ENCODE results near the gene OR52E2.

The OR52E2 gene

GRCh38 chr11:5059391-5059790 lies at the start of gene OR52E2:
Gene OR52E2, minus strand, starts transcription at chr11:5059627. Its CDS starts 0 bp downstream, at chr11:5059627.
- CTCF ChIA-PET, result no interaction called here
- POLR2A ChIA-PET, result no interaction called here
- DNase-seq (ENCODE audit: extremely low spot score), result no peak
- TF ChIP-seq LEF1 (IDR thresholded peaks at IDR 0.05; ENCODE audit: borderline replicate concordance), result no peak
- no peak for TF ChIP-seq PKNOX1 (IDR thresholded peaks at IDR 0.05)
- no peak for TF ChIP-seq FOXA1 (IDR thresholded peaks at IDR 0.05)
- TF ChIP-seq BHLHE40 (IDR thresholded peaks at IDR 0.05; ENCODE audit: borderline replicate concordance), result no peak
- no peak for TF ChIP-seq SUZ12 (IDR thresholded peaks at IDR 0.05)
- TF ChIP-seq FOXM1 (IDR thresholded peaks at IDR 0.05; ENCODE audit: borderline replicate concordance), result no peak
- TF ChIP-seq TARDBP (IDR thresholded peaks at IDR 0.05), result no peak

GRCh38 chr11:5107285-5107684 lies 47.9 kb upstream of the OR52E2 start:
- TF ChIP-seq ZNF384 (IDR thresholded peaks at IDR 0.05) (no peak), FOXA1 (IDR thresholded peaks at IDR 0.05) (no peak), FOXM1 (IDR thresholded peaks at IDR 0.05; ENCODE audit: borderline replicate concordance) (no peak), PKNOX1 (IDR thresholded peaks at IDR 0.05) (no peak), HDGF (IDR thresholded peaks at IDR 0.05; ENCODE audit: borderline replicate concordance) (no peak), FOXK2 (IDR thresholded peaks at IDR 0.05) (no peak), SUZ12 (IDR thresholded peaks at IDR 0.05) (no peak), SP1 (IDR thresholded peaks at IDR 0.05) (no peak), L3MBTL2 (conservative IDR thresholded peaks at IDR 0.05) (no peak), BHLHE40 (IDR thresholded peaks at IDR 0.05; ENCODE audit: borderline replicate concordance) (no peak), NFRKB (IDR thresholded peaks at IDR 0.05) (no peak), TARDBP (IDR thresholded peaks at IDR 0.05) (no peak), CTBP1 (IDR thresholded peaks at IDR 0.05; ENCODE audit: borderline replicate concordance) (no peak), ARNT (IDR thresholded peaks at IDR 0.05) (no peak), ELF4 (IDR thresholded peaks at IDR 0.05) (no peak), LEF1 (IDR thresholded peaks at IDR 0.05; ENCODE audit: borderline replicate concordance) (no peak)
- POLR2A ChIA-PET, result no interaction called here
- CTCF ChIA-PET, result no interaction called here
- no peak for DNase-seq (ENCODE audit: extremely low spot score)

- no peak for DNase-seq (ENCODE audit: extremely low spot score)
- ChIA-PET POLR2A (no interaction called here), CTCF (no interaction called here)
- TF ChIP-seq TARDBP (IDR thresholded peaks at IDR 0.05) (no peak), SP1 (IDR thresholded peaks at IDR 0.05) (no peak), BHLHE40 (IDR thresholded peaks at IDR 0.05; ENCODE audit: borderline replicate concordance) (no peak), FOXA1 (IDR thresholded peaks at IDR 0.05) (no peak), LEF1 (IDR thresholded peaks at IDR 0.05; ENCODE audit: borderline replicate concordance) (no peak), ARNT (IDR thresholded peaks at IDR 0.05) (no peak), SUZ12 (IDR thresholded peaks at IDR 0.05) (no peak), FOXK2 (IDR thresholded peaks at IDR 0.05) (no peak), ELF4 (IDR thresholded peaks at IDR 0.05) (no peak), HDGF (IDR thresholded peaks at IDR 0.05; ENCODE audit: borderline replicate concordance) (no peak), NFRKB (IDR thresholded peaks at IDR 0.05) (no peak), FOXM1 (IDR thresholded peaks at IDR 0.05; ENCODE audit: borderline replicate concordance) (no peak), L3MBTL2 (conservative IDR thresholded peaks at IDR 0.05) (no peak), CTBP1 (IDR thresholded peaks at IDR 0.05; ENCODE audit: borderline replicate concordance) (no peak), ZNF384 (IDR thresholded peaks at IDR 0.05) (no peak)
Observed at GRCh38 chr11:5103066-5103465, 43.6 kb upstream of the OR52E2 start.

GRCh38 chr11:5102246-5102645 lies 42.8 kb upstream of the OR52E2 start:
- ChIA-PET POLR2A (no interaction called here), CTCF (no interaction called here)
- DNase-seq (ENCODE audit: extremely low spot score), result no peak
- TF ChIP-seq FOXA1 (IDR thresholded peaks at IDR 0.05), result no peak
- no peak for TF ChIP-seq BHLHE40 (IDR thresholded peaks at IDR 0.05; ENCODE audit: borderline replicate concordance)
- TF ChIP-seq SP1 (IDR thresholded peaks at IDR 0.05), result no peak
- no peak for TF ChIP-seq PKNOX1 (IDR thresholded peaks at IDR 0.05)
- no peak for TF ChIP-seq FOXK2 (IDR thresholded peaks at IDR 0.05)
- no peak for TF ChIP-seq HDGF (IDR thresholded peaks at IDR 0.05; ENCODE audit: borderline replicate concordance)
- no peak for TF ChIP-seq ZNF384 (IDR thresholded peaks at IDR 0.05)
- no peak for TF ChIP-seq FOXM1 (IDR thresholded peaks at IDR 0.05; ENCODE audit: borderline replicate concordance)
- no peak for TF ChIP-seq L3MBTL2 (conservative IDR thresholded peaks at IDR 0.05)
- TF ChIP-seq ARNT (IDR thresholded peaks at IDR 0.05), result no peak
- no peak for TF ChIP-seq NFRKB (IDR thresholded peaks at IDR 0.05)
- no peak for TF ChIP-seq ELF4 (IDR thresholded peaks at IDR 0.05)
- no peak for TF ChIP-seq CTBP1 (IDR thresholded peaks at IDR 0.05; ENCODE audit: borderline replicate concordance)
- TF ChIP-seq LEF1 (IDR thresholded peaks at IDR 0.05; ENCODE audit: borderline replicate concordance), result no peak
- TF ChIP-seq TARDBP (IDR thresholded peaks at IDR 0.05), result no peak
- no peak for TF ChIP-seq SUZ12 (IDR thresholded peaks at IDR 0.05)

- no peak for DNase-seq (ENCODE audit: extremely low spot score)
- TF ChIP-seq FOXA1 (IDR thresholded peaks at IDR 0.05), result no peak
- TF ChIP-seq TARDBP (IDR thresholded peaks at IDR 0.05), result no peak
- TF ChIP-seq L3MBTL2 (conservative IDR thresholded peaks at IDR 0.05), result no peak
- no peak for TF ChIP-seq FOXM1 (IDR thresholded peaks at IDR 0.05; ENCODE audit: borderline replicate concordance)
- no peak for TF ChIP-seq HDGF (IDR thresholded peaks at IDR 0.05; ENCODE audit: borderline replicate concordance)
- TF ChIP-seq ZNF384 (IDR thresholded peaks at IDR 0.05), result no peak
- TF ChIP-seq ARNT (IDR thresholded peaks at IDR 0.05), result no peak
- no peak for TF ChIP-seq FOXK2 (IDR thresholded peaks at IDR 0.05)
- POLR2A ChIA-PET, result no interaction called here
- CTCF ChIA-PET, result no interaction called here
Observed at GRCh38 chr11:5096011-5096410, 36.6 kb upstream of the OR52E2 start.

GRCh38 chr11:5092821-5093585 lies 33.6 kb upstream of the OR52E2 start:
- no peak for DNase-seq (ENCODE audit: extremely low spot score)
- no peak for TF ChIP-seq FOXA1 (IDR thresholded peaks at IDR 0.05)
- no peak for TF ChIP-seq L3MBTL2 (conservative IDR thresholded peaks at IDR 0.05)
- TF ChIP-seq TARDBP (IDR thresholded peaks at IDR 0.05), result no peak
- POLR2A ChIA-PET, result no interaction called here
- CTCF ChIA-PET, result no interaction called here

Data from HEK293T (cell line).